ENCODE results near the gene SOX2.

The SOX2 gene

DNA sequence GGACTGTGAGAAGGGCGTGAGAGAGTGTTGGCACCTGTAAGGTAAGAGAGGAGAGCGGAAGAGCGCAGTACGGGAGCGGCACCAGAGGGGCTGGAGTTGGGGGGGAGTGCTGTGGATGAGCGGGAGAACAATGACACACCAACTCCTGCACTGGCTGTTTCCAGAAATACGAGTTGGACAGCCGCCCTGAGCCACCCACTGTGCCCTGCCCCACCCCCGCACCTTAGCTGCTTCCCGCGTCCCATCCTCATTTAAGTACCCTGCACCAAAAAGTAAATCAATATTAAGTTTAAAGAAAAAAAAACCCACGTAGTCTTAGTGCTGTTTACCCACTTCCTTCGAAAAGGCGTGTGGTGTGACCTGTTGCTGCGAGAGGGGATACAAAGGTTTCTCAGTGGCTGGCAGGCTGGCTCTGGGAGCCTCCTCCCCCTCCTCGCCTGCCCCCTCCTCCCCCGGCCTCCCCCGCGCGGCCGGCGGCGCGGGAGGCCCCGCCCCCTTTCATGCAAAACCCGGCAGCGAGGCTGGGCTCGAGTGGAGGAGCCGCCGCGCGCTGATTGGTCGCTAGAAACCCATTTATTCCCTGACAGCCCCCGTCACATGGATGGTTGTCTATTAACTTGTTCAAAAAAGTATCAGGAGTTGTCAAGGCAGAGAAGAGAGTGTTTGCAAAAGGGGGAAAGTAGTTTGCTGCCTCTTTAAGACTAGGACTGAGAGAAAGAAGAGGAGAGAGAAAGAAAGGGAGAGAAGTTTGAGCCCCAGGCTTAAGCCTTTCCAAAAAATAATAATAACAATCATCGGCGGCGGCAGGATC, at the start of gene SOX2:
TSS of gene SOX2 (plus strand) at position 601 of the 811 bp plus-strand sequence. CDS start 436 bp downstream, outside the sequence.
- peak; percentile 97 for DNase-seq

DNA sequence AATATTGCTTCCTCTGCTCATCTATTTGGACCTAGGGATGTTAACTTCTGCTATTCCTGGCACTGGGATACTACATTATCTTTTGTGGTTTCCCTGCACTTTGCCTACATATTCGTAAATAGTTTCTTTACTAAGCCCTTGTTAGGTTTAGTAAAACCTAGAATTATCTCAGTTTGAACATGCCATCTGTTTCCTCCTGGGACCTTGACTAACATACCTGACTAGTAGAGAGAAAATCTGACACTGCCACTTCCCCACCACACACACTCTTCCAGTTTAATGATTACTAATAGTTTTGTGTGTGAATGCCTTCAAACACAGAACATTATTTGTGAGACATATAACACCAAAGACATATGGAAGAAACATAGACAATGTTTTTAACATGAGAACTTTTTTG, 28.2 kb upstream of the SOX2 start:
- DNase-seq = no peak

GRCh38 chr3:181687190-181687589, 24.5 kb upstream of the SOX2 start:
- no peak for DNase-seq

DNA sequence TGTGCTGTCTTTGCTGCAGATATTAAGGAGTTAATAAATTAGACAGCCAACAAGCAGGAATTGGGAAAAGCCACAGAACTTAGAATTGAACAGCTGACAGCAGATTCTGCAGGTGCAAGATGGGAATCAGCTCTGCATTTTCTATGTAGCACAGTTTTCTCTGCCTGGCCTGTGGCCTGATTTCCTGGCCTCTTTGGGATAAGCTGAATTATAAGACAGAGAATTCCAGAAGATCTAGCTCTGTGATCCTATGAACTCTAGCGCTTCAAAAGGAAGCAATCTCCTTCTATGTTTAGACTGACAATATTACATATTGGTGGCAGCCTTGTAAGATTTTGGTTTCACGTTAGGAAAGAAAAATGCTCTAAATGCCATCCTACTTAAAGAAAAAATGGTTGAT, 24.0 kb upstream of the SOX2 start:
- no peak for DNase-seq

DNA sequence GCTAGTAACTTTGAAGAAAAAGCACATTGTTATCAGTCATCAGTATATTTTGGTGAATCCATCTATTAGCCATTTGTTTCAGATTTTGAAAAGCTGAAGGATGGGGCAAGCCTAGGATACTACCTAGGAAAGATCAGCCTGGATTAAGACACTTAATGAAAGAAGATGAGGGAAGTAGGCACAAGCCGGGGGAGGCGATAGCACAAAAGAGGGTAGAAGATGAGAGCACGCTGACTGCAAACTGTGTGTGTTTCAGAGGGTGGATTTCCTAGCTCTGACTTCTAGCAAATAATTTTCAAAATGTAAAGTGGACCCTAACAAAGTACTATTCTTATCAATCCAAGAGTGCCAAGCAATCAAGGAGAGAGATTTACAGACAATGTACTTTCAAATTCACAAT, 22.2 kb upstream of the SOX2 start:
- DNase-seq = no peak

DNA sequence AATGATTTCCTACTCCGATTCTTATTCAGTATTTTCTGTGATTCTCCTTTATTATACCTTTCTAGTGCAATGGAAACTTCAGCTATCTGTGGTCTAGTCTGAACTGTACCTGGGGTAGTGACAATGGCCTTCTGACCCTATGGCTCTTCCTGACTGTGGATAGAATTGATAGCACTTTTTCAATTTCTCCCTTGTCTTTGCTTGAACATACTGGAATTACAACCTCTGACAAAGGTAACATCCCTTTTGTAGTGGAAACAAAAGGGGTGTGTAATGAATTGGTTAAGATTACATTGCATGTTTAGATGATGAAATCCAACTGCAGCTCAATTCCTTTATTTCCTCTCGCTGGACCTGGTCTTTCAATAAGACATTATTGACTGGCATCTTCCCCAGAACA, 21.0 kb upstream of the SOX2 start:
- DNase-seq = no peak

DNA sequence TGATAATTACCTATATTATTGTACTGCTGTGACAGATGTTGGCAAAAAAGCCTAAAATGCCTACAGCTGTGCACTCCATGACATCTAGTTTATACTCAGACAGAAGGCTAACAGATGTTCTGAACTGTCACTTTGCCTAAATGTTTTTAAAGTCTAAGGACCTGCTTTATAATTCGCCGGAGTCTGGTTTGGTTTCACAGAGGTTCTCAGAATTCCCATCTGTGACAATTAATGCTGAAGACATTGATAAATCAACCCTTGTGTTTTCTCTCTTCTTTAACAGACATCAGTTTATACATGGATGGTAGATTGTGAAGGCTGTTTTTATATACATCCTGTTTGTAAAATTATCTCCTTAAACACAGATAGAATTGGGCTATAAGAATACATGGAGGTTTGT, 19.8 kb upstream of the SOX2 start:
- no peak for DNase-seq

- DNase-seq = no peak
These were observed 19.2 kb upstream of the SOX2 start for GRCh38 chr3:181692311-181693145.

DNA sequence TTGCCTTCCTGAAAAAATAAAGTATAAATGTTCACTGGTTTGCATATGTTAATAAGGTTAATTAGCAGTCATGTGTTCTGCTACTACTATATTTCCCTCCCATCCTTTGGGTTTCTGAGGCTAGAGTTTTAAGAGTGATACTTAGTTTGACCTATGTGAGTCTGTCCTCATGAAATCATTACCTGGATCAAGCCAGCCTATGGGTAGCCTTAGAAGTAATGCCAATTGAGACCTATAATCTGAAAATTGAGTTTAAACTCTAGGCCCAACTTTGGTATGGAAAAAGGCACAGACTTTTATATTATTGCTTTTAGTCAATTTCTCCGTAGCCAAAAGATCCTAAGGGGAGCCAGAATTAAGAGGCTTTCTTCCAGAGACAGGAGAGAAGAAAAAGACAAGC, 18.4 kb upstream of the SOX2 start:
- no peak for DNase-seq

GRCh38 chr3:181694805-181695660, 16.7 kb upstream of the SOX2 start:
- DNase-seq = no peak

DNA sequence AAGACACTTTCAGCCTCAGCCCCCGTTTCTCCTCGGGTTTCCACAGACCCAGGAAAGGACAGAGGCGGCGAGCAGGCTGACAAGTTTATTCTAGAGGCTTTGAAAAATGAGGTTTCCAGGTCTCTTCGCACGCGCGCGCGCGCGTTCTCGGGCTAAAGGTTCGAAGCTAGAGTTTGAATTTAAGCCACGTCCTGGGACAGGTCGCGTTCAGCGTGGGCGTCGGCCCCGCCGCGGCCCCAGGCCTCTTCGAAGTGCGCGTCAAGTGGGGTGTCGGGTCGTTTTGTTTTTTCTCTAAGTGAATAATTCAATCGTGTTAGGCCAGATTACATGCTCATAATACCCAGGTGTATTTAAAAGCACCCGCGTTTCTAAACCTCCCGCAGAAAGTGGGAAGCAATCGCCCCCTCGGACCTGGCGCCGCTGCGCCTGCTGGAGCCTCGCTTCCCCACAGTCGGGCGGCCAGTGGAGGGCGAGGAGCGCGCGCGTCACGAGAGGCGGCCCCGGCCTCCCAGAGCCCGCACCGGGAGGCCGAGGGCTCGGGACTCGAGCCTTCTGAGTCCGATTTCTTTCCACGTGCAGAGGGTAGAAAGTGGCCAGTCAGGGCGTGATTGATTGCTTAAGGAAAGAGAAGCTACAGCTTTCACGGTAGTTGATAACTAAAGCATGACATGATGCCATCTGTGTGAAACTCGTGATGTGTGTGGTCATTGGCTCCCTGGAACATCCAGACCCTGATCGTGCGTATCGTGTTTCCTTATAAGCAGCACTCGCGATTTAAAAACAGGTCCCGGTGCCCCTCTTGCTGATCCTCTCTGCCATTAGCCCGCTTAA, 15.8 kb upstream of the SOX2 start:
- DNase-seq = no peak

DNA sequence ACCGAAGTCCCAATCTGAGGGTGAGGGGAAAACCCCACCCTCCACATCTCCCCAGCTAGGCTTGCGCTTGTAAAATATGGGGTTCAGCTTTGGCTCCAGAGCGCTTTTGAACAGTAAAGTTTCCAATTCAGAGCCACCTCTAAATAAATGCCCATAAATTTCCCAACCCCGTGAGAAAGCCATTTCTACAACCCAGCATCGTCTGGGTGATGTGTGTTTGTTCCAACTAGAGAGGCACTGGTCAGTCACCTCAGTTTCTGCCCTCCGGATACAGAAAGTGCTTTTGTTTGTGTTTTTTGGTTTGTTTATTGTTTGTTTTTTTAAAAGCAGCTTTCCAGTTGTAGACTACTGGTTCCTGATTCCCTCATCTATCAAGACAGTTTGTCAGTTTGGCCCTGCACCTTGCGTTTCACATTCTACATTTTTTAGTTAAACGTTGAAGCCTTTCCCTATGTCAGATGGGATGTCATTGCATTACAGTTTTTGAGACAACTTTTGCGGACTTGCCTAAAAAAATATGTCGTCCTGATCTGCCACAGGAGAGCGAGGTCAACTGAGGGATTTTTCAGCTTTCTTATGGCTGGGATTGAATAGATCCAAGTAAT, 15.0 kb upstream of the SOX2 start:
- no peak for DNase-seq

GRCh38 chr3:181698263-181698954, 13.3 kb upstream of the SOX2 start:
- DNase-seq = no peak

- DNase-seq = no peak
These were observed 12.4 kb upstream of the SOX2 start for GRCh38 chr3:181699171-181699903.

GRCh38 chr3:181700168-181701087, 11.3 kb upstream of the SOX2 start:
- DNase-seq = peak; percentile 92

GRCh38 chr3:181701096-181701495, 10.6 kb upstream of the SOX2 start:
- DNase-seq = no peak

- no peak for DNase-seq
These were observed 7.9 kb upstream of the SOX2 start for GRCh38 chr3:181703601-181704420.

GRCh38 chr3:181704421-181705085, 7.2 kb upstream of the SOX2 start:
- no peak for DNase-seq

Measured in NCI-H2029 treated with DMSO at 0.1 percent for 48 hours (cell line).